Mucosa of stomach (tissue), 1 donor: ENCODE results near the gene MEIS2.

Experiments
- H3K27me3 ChIP-seq: one replicate; pipeline ENCODE4 v1.7.0; 2013; ENCODE audit warnings: mild to moderate bottlenecking, low read length; ENCODE audit not compliant: control insufficient read depth, insufficient read depth
- H3K36me3 ChIP-seq: one replicate; pipeline ENCODE4 v1.7.0; 2013; ENCODE audit warnings: low read length; ENCODE audit not compliant: control insufficient read depth, insufficient read depth
- H3K4me1 ChIP-seq: one replicate; pipeline ENCODE4 v1.7.0; 2013; ENCODE audit warnings: mild to moderate bottlenecking, low read length; ENCODE audit not compliant: control insufficient read depth, insufficient read depth
- H3K4me3 ChIP-seq: one replicate; pipeline ENCODE4 v1.7.0; 2013; ENCODE audit warnings: low read length
- H3K9ac ChIP-seq: one replicate; pipeline ENCODE4 v1.7.0; 2013; ENCODE audit warnings: mild to moderate bottlenecking, low read length, moderate library complexity
- H3K9me3 ChIP-seq: one replicate; pipeline ENCODE4 v1.7.0; 2013; ENCODE audit warnings: mild to moderate bottlenecking, low read length, moderate library complexity; ENCODE audit not compliant: control insufficient read depth
- donor health status: Pancreatic carcinoma.

MEIS2 gene

GRCh38 chr15:37133602-37134001 lies 33.3 kb upstream of the MEIS2 start:
- no peaks in the 10 kb centered on the region for H3K36me3 ChIP-seq
- no peaks in the 10 kb centered on the region for H3K4me1 ChIP-seq
- no peaks in the 10 kb centered on the region for H3K9me3 ChIP-seq
- no peaks in the 10 kb centered on the region for H3K27me3 ChIP-seq
- H3K4me3 ChIP-seq, result no peak overlapping the region
- no peak overlapping the region for H3K9ac ChIP-seq

GRCh38 chr15:37132826-37133417 lies 32.6 kb upstream of the MEIS2 start:
- Histone ChIP-seq H3K9ac (no peak overlapping the region), H3K9me3 (no peaks in the 10 kb centered on the region), H3K27me3 (no peaks in the 10 kb centered on the region), H3K4me3 (no peak overlapping the region), H3K4me1 (no peaks in the 10 kb centered on the region), H3K36me3 (no peaks in the 10 kb centered on the region)

- H3K36me3 ChIP-seq, result no peaks in the 10 kb centered on the region
- H3K4me3 ChIP-seq, result no peak overlapping the region
- no peaks in the 10 kb centered on the region for H3K4me1 ChIP-seq
- no peaks in the 10 kb centered on the region for H3K9me3 ChIP-seq
- no peak overlapping the region for H3K9ac ChIP-seq
- no peaks in the 10 kb centered on the region for H3K27me3 ChIP-seq
Measured at GRCh38 chr15:37131621-37132020, 31.3 kb upstream of the MEIS2 start.

- Histone ChIP-seq H3K4me3 (no peak overlapping the region), H3K9ac (no peak overlapping the region), H3K9me3 (no peaks in the 10 kb centered on the region), H3K36me3 (no peaks in the 10 kb centered on the region), H3K4me1 (no peaks in the 10 kb centered on the region), H3K27me3 (no peaks in the 10 kb centered on the region)
Measured at GRCh38 chr15:37130356-37130755, 30.0 kb upstream of the MEIS2 start.

GRCh38 chr15:37125143-37125542 lies 24.8 kb upstream of the MEIS2 start:
- Histone ChIP-seq H3K36me3 (no peaks in the 10 kb centered on the region), H3K27me3 (no peaks in the 10 kb centered on the region), H3K4me3 (no peak overlapping the region), H3K9me3 (no peaks in the 10 kb centered on the region), H3K4me1 (no peaks in the 10 kb centered on the region), H3K9ac (no peak overlapping the region)

- no peaks in the 10 kb centered on the region for H3K9me3 ChIP-seq
- H3K4me3 ChIP-seq, result no peak overlapping the region
- no peaks in the 10 kb centered on the region for H3K27me3 ChIP-seq
- H3K9ac ChIP-seq, result no peak overlapping the region
- no peaks in the 10 kb centered on the region for H3K4me1 ChIP-seq
- no peaks in the 10 kb centered on the region for H3K36me3 ChIP-seq
Measured at GRCh38 chr15:37124331-37124730, 24.0 kb upstream of the MEIS2 start.

GRCh38 chr15:37122703-37123102 lies 22.4 kb upstream of the MEIS2 start:
- Histone ChIP-seq H3K9me3 (no peaks in the 10 kb centered on the region), H3K4me3 (no peak overlapping the region), H3K36me3 (no peaks in the 10 kb centered on the region), H3K9ac (no peak overlapping the region), H3K27me3 (no peaks in the 10 kb centered on the region), H3K4me1 (no peaks in the 10 kb centered on the region)

- Histone ChIP-seq H3K4me3 (no peak overlapping the region), H3K36me3 (no peaks in the 10 kb centered on the region)
Measured at GRCh38 chr15:37121492-37121891, 21.1 kb upstream of the MEIS2 start.

GRCh38 chr15:37117030-37117429 lies 16.7 kb upstream of the MEIS2 start:
- no peak overlapping the region for H3K9ac ChIP-seq
- no peaks in the 10 kb centered on the region for H3K27me3 ChIP-seq
- no peak overlapping the region for H3K4me3 ChIP-seq
- no peaks in the 10 kb centered on the region for H3K36me3 ChIP-seq
- H3K9me3 ChIP-seq, result no peaks in the 10 kb centered on the region
- peaks cover 8% of the 10 kb centered on the region for H3K4me1 ChIP-seq

More at GRCh38 chr15:37121492-37121891, 21.1 kb upstream of the MEIS2 start:
- H3K27me3 ChIP-seq, result no peaks in the 10 kb centered on the region
- H3K4me1 ChIP-seq, result no peaks in the 10 kb centered on the region
- H3K9ac ChIP-seq, result no peak overlapping the region
- no peaks in the 10 kb centered on the region for H3K9me3 ChIP-seq

GRCh38 chr15:37115538-37115937 lies 15.2 kb upstream of the MEIS2 start:
- Histone ChIP-seq H3K9me3 (no peaks in the 10 kb centered on the region), H3K27me3 (no peaks in the 10 kb centered on the region)

GRCh38 chr15:37112971-37113670 lies 12.8 kb upstream of the MEIS2 start:
- Histone ChIP-seq H3K9me3 (no peaks in the 10 kb centered on the region), H3K27me3 (no peaks in the 10 kb centered on the region), H3K36me3 (no peaks in the 10 kb centered on the region), H3K4me1 (peaks cover 9% of the 10 kb centered on the region), H3K4me3 (no peak overlapping the region), H3K9ac (no peak overlapping the region)

More at GRCh38 chr15:37115538-37115937, 15.2 kb upstream of the MEIS2 start:
- no peak overlapping the region for H3K4me3 ChIP-seq
- no peaks in the 10 kb centered on the region for H3K36me3 ChIP-seq
- H3K9ac ChIP-seq, result no peak overlapping the region
- H3K4me1 ChIP-seq, result peaks cover 9% of the 10 kb centered on the region

- peaks cover 3% of the 10 kb centered on the region for H3K27me3 ChIP-seq
- H3K4me1 ChIP-seq, result peaks cover 9% of the 10 kb centered on the region
- H3K36me3 ChIP-seq, result no peaks in the 10 kb centered on the region
- no peaks in the 10 kb centered on the region for H3K9me3 ChIP-seq
- no peak overlapping the region for H3K9ac ChIP-seq
- no peak overlapping the region for H3K4me3 ChIP-seq
Measured at GRCh38 chr15:37112171-37112570, 11.8 kb upstream of the MEIS2 start.
